Measurements from ENCODE around the gene TSR3. TPM values are rescaled to one million over a fixed set of nuclear protein-coding genes. Genes with fewer than 3 reads are reported as not detected.

The TSR3 gene
- total RNA-seq, 1 experiment from 2014 or later, result 117 TPM

DNA sequence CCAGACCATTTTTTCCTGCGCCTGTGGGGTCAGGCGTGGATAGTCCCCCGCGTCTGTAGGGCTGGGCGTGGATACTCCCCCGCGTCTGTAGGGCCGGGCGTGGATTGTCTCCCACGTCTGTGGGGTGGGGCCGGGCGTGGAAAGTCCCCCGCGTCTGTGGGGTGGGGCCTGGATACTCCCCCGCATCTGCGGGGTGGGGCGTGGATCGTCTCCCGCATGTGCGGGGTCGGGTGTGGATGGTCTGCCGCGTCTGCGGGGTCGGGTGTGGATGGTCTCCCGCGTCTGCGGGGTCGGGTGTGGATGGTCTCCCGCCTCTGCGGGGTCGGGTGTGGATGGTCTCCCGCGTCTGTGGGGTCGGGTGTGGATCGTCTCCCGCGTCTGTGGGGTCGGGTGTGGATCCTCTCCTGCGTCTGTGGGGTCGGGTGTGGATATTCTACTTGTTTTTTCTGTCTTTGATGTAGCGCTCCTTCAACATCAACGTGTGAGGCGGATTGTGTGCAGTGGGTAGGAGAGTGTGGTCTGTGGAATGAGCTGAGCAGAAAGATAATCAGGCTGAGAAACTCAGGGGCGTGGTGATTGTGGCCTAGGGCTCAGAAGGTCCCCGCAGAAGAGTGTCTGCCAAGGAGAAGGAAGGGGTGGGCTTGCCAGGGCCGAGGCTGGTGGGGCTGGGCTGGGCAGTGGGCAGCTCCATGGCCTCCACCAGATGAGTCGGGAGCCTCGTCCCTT lies 3.3 kb upstream of the TSR3 start:
- H3F3A ChIP-seq (ENCODE audit: low read length, unreplicated experiment), result no peaks in the 10 kb centered on the region
- POLR2A ChIA-PET (ENCODE audit: unreplicated experiment), result interaction anchor here (0.5 kb wide), 1 partner anchor 12 kb away, joined by 15 read pairs; no protein-coding TSS in a partner anchor
- H3K9me3 ChIP-seq (ENCODE audit: low read length), result no peaks in the 10 kb centered on the region
- CTCF ChIA-PET, result no interaction called here
- no peak for ATAC-seq
- H4K20me1 ChIP-seq (ENCODE audit: low read length), result no peaks in the 10 kb centered on the region
- H3K27me3 ChIP-seq (ENCODE audit: low read length), result no peaks in the 10 kb centered on the region
- H3K4me2 ChIP-seq (ENCODE audit: low read length), result no peak overlapping the region
- peaks cover 9% of the 10 kb centered on the region; the same call in 1 of the 2 replicates for H3K4me1 ChIP-seq (ENCODE audit: insufficient read depth, low read length)
- H3K9ac ChIP-seq (ENCODE audit: low read length), result no peak overlapping the region
- peaks cover 81% of the 10 kb centered on the region for H3K79me2 ChIP-seq (ENCODE audit: low read length)
- intact Hi-C loops (cut with micrococcal nuclease), result no loop called here
- TF ChIP-seq EZH2phosphoT487 (IDR thresholded peaks at IDR 0.05; ENCODE audit: borderline replicate concordance, low read length) (no peak), EZH2 (IDR thresholded peaks at IDR 0.05; ENCODE audit: low read length, unreplicated experiment) (no peak)
- TF ChIP-seq, protein P1, sequence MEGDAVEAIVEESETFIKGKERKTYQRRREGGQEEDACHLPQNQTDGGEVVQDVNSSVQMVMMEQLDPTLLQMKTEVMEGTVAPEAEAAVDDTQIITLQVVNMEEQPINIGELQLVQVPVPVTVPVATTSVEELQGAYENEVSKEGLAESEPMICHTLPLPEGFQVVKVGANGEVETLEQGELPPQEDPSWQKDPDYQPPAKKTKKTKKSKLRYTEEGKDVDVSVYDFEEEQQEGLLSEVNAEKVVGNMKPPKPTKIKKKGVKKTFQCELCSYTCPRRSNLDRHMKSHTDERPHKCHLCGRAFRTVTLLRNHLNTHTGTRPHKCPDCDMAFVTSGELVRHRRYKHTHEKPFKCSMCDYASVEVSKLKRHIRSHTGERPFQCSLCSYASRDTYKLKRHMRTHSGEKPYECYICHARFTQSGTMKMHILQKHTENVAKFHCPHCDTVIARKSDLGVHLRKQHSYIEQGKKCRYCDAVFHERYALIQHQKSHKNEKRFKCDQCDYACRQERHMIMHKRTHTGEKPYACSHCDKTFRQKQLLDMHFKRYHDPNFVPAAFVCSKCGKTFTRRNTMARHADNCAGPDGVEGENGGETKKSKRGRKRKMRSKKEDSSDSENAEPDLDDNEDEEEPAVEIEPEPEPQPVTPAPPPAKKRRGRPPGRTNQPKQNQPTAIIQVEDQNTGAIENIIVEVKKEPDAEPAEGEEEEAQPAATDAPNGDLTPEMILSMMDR (conservative IDR thresholded peaks at IDR 0.05; ENCODE audit: low read depth, low read length), result no peak
- no peak overlapping the region for H2AFZ ChIP-seq (ENCODE audit: low read length)
- no peak overlapping the region for H3K27ac ChIP-seq (ENCODE audit: low read length)
- DNase-seq, result no peak
- H3K9me2 ChIP-seq (replicated peaks; ENCODE audit: low read length), result no peaks in the 10 kb centered on the region
- H3K4me3 ChIP-seq (ENCODE audit: low read length), result no peak overlapping the region
- no TSS peak for BruUV-seq (replicated peaks)
- H3K36me3 ChIP-seq (ENCODE audit: low read depth, low read length), result peaks cover 2% of the 10 kb centered on the region; the same call in 1 of the 2 replicates

DNA sequence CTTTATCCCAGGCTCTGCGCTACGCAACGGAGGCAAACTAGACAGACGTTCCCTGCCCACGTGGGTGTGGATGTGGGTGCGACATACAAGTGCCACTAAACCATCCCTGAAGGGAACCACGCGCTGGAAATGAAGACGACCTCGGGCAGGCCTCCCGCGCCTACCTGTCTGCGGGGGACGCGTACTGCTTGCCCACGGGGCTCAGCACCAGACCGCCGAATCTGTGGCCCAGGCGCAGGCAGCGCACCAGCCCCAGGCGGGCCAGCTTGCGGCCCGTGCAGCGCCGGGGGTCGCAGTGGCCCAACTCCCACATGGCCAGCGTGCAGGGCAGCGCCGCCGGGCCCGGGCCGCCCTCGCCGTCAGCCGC lies 480 bp downstream of the TSR3 start:
- Histone ChIP-seq H3K4me1 (ENCODE audit: insufficient read depth, low read length) (no peaks in the 10 kb centered on the region; the same call in 1 of the 2 replicates), H3K27ac (ENCODE audit: low read length) (no peak overlapping the region), H3K4me3 (ENCODE audit: low read length) (peak overlapping the region; percentile 98), H2AFZ (ENCODE audit: low read length) (peak overlapping the region; percentile 53), H3K27me3 (ENCODE audit: low read length) (no peaks in the 10 kb centered on the region), H3K9me2 (replicated peaks; ENCODE audit: low read length) (no peaks in the 10 kb centered on the region), H4K20me1 (ENCODE audit: low read length) (no peaks in the 10 kb centered on the region), H3F3A (ENCODE audit: low read length, unreplicated experiment) (no peaks in the 10 kb centered on the region), H3K36me3 (ENCODE audit: low read depth, low read length) (no peaks in the 10 kb centered on the region), H3K4me2 (ENCODE audit: low read length) (peak overlapping the region; percentile 96), H3K9ac (ENCODE audit: low read length) (peak overlapping the region; percentile 88), H3K9me3 (ENCODE audit: low read length) (no peaks in the 10 kb centered on the region), H3K79me2 (ENCODE audit: low read length) (peaks cover 54% of the 10 kb centered on the region)
- ATAC-seq (no peak), DNase-seq (no peak)
- TF ChIP-seq EZH2phosphoT487 (IDR thresholded peaks at IDR 0.05; ENCODE audit: borderline replicate concordance, low read length), result no peak
- TF ChIP-seq, protein P1 (conservative IDR thresholded peaks at IDR 0.05; ENCODE audit: low read depth, low read length), result no peak
- ChIA-PET POLR2A (ENCODE audit: unreplicated experiment) (interaction anchor here (0.6 kb wide), 1 partner anchor 57 kb away, joined by 3 read pairs; no protein-coding TSS in a partner anchor), CTCF (no interaction called here)
- BruUV-seq (replicated peaks), result no TSS peak
- intact Hi-C loops (cut with micrococcal nuclease), result no loop called here

DNA sequence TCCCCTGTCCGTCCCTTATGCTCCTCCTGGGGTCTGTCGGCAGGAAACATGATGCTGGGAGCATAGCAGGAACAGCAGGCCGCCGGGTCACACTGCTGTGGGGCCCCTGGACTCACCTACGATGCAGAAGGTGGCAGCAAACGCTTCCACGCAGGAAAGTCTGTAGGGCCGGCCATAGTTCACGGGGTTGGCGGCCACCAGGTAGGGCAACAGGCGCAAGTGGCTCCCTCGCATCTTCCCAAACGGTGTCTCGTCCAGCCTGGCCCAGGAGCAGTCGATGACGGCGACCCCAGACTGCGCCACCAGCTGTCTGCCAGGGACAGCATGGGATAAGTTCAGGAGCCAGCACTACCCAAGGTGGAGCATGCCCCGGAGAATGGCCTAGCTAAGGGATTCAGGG lies 987 bp downstream of the TSR3 start:
- H3K27ac ChIP-seq (ENCODE audit: low read length), result no peak overlapping the region
- H3K9me2 ChIP-seq (replicated peaks; ENCODE audit: low read length), result no peaks in the 10 kb centered on the region
- no peaks in the 10 kb centered on the region for H3K36me3 ChIP-seq (ENCODE audit: low read depth, low read length)
- H3K9me3 ChIP-seq (ENCODE audit: low read length), result no peaks in the 10 kb centered on the region
- TF ChIP-seq EZH2 (IDR thresholded peaks at IDR 0.05; ENCODE audit: low read length, unreplicated experiment) (no peak), EZH2phosphoT487 (IDR thresholded peaks at IDR 0.05; ENCODE audit: borderline replicate concordance, low read length) (no peak)
- TF ChIP-seq, protein P1 (conservative IDR thresholded peaks at IDR 0.05; ENCODE audit: low read depth, low read length), result no peak
- no peaks in the 10 kb centered on the region for H4K20me1 ChIP-seq (ENCODE audit: low read length)
- H3K4me1 ChIP-seq (ENCODE audit: insufficient read depth, low read length), result no peaks in the 10 kb centered on the region; the same call in 1 of the 2 replicates
- intact Hi-C loops (cut with micrococcal nuclease), result no loop called here
- peak overlapping the region; percentile 98 for H3K4me3 ChIP-seq (ENCODE audit: low read length)
- no peak overlapping the region; the same call in 1 of the 2 replicates for H2AFZ ChIP-seq (ENCODE audit: low read length)
- H3K79me2 ChIP-seq (ENCODE audit: low read length), result peaks cover 49% of the 10 kb centered on the region
- no peaks in the 10 kb centered on the region for H3F3A ChIP-seq (ENCODE audit: low read length, unreplicated experiment)
- peak; percentile 17; the same call in 1 of the 2 replicates for ATAC-seq
- no peak for DNase-seq
- CTCF ChIA-PET, result no interaction called here
- no peaks in the 10 kb centered on the region for H3K27me3 ChIP-seq (ENCODE audit: low read length)
- BruUV-seq (replicated peaks), result no TSS peak
- H3K4me2 ChIP-seq (ENCODE audit: low read length), result peak overlapping the region; percentile 96
- peak overlapping the region; percentile 88 for H3K9ac ChIP-seq (ENCODE audit: low read length)
- POLR2A ChIA-PET (ENCODE audit: unreplicated experiment), result interaction anchor here (0.6 kb wide), 1 partner anchor 57 kb away, joined by 3 read pairs; no protein-coding TSS in a partner anchor
